SU-DHL-6 (cell line): ENCODE results near the gene PTPRA.

ENCODE experiments used
- H2AFZ ChIP-seq: fragments of 200-600 bp; sonication (generic); 2 replicates; pipeline ENCODE4 v1.6.1; 2014; ENCODE audit warnings: low read depth, mild to moderate bottlenecking, moderate library complexity, mixed read lengths, antibody characterized with exemption, low read length; ENCODE audit not compliant: severe bottlenecking
- H3F3A ChIP-seq: fragments of 200-600 bp; shearing (Covaris generic); 2 replicates; pipeline ENCODE4 v1.6.0; 2016; ENCODE audit warnings: antibody characterized with exemption, mild to moderate bottlenecking; ENCODE audit not compliant: insufficient read depth
- H3K27ac ChIP-seq: fragments of 200-600 bp; sonication (generic); 2 replicates; pipeline ENCODE4 v1.5.1; 2016; ENCODE audit warnings: low read depth, mild to moderate bottlenecking, low read length, moderate library complexity, mixed read lengths
- H3K27me3 ChIP-seq: fragments of 200-600 bp; sonication (generic), shearing (Covaris generic); 2 replicates; pipeline ENCODE4 v1.6.0; 2014; ENCODE audit warnings: mild to moderate bottlenecking, low read length
- H3K36me3 ChIP-seq: fragments of 200-600 bp; sonication (generic); 2 replicates; pipeline ENCODE4 v1.6.1; 2014; ENCODE audit warnings: mild to moderate bottlenecking, low read length, mixed read lengths
- H3K4me2 ChIP-seq: fragments of 300-600, 200-600 bp; shearing (Covaris generic), sonication (generic); 2 replicates; pipeline ENCODE4 v1.6.0; 2014; ENCODE audit warnings: low read length, low read depth, mild to moderate bottlenecking; ENCODE audit not compliant: poor library complexity, severe bottlenecking
- H3K4me3 ChIP-seq: fragments of 200-600 bp; sonication (generic); 2 replicates; pipeline ENCODE4 v1.5.1; 2014; ENCODE audit warnings: antibody characterized with exemption, low read length, mild to moderate bottlenecking, mixed read lengths; ENCODE audit not compliant: insufficient read depth, poor library complexity, severe bottlenecking
- H3K79me2 ChIP-seq: fragments of 200-600 bp; sonication (generic); 2 replicates; pipeline ENCODE4 v1.6.1; 2014; ENCODE audit warnings: mild to moderate bottlenecking, low read length, moderate library complexity; ENCODE audit not compliant: insufficient read depth
- H3K9ac ChIP-seq: fragments of 200-600 bp; sonication (generic); 2 replicates; pipeline ENCODE4 v1.7.0; 2014; ENCODE audit warnings: mild to moderate bottlenecking, low read length
- H3K9me2 ChIP-seq: fragments of 200-600 bp; sonication (generic); replicated peaks from 2 replicates; pipeline ENCODE4 v1.6.1; 2014; ENCODE audit warnings: low read length; ENCODE audit not compliant: insufficient read depth
- H3K9me3 ChIP-seq: fragments of 200-600 bp; sonication (generic); 2 replicates; pipeline ENCODE4 v1.6.1; 2014; ENCODE audit warnings: low read length, mixed read lengths; ENCODE audit not compliant: insufficient read depth
- H4K20me1 ChIP-seq: fragments of 200-600 bp; sonication (generic); 2 replicates; pipeline ENCODE4 v1.6.1; 2014; ENCODE audit warnings: low read depth, mild to moderate bottlenecking, antibody characterized with exemption, low read length, moderate library complexity, mixed read lengths
- EZH2phosphoT487 ChIP-seq: fragments of 200-600 bp; sonication (generic), shearing (Covaris generic); conservative IDR thresholded peaks from 2 replicates; pipeline ENCODE4 v1.6.1; 2018; ENCODE audit warnings: mild to moderate bottlenecking, antibody characterized with exemption, low read length, moderate library complexity, mixed read lengths
- TF ChIP-seq, protein P1 (sequence below): fragments of 200-600 bp; sonication (generic); IDR thresholded peaks from one replicate; pipeline ENCODE4 v1.5.1; 2017; ENCODE audit warnings: antibody characterized with exemption, mild to moderate bottlenecking, low read length, moderate library complexity; ENCODE audit not compliant: insufficient read depth, poor library complexity, severe bottlenecking

PTPRA gene

GRCh38 chr20:3003416-3003815 is 130.1 kb downstream of the PTPRA start:
- H3K4me3 ChIP-seq = no peak overlapping the region
- H3K4me2 ChIP-seq = no peak overlapping the region
- TF ChIP-seq, protein P1, sequence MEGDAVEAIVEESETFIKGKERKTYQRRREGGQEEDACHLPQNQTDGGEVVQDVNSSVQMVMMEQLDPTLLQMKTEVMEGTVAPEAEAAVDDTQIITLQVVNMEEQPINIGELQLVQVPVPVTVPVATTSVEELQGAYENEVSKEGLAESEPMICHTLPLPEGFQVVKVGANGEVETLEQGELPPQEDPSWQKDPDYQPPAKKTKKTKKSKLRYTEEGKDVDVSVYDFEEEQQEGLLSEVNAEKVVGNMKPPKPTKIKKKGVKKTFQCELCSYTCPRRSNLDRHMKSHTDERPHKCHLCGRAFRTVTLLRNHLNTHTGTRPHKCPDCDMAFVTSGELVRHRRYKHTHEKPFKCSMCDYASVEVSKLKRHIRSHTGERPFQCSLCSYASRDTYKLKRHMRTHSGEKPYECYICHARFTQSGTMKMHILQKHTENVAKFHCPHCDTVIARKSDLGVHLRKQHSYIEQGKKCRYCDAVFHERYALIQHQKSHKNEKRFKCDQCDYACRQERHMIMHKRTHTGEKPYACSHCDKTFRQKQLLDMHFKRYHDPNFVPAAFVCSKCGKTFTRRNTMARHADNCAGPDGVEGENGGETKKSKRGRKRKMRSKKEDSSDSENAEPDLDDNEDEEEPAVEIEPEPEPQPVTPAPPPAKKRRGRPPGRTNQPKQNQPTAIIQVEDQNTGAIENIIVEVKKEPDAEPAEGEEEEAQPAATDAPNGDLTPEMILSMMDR = no peak
- TF ChIP-seq EZH2phosphoT487 = no peak
- no peak overlapping the region for H3K9ac ChIP-seq
- no peaks in the 10 kb centered on the region; the same call in 1 of the 2 replicates for H3K36me3 ChIP-seq
- no peaks in the 10 kb centered on the region for H4K20me1 ChIP-seq
- H3K27me3 ChIP-seq = no peaks in the 10 kb centered on the region
- no peak overlapping the region for H2AFZ ChIP-seq
- H3K27ac ChIP-seq = no peak overlapping the region
- H3K9me3 ChIP-seq = no peaks in the 10 kb centered on the region
- no peaks in the 10 kb centered on the region for H3K79me2 ChIP-seq
- no peaks in the 10 kb centered on the region for H3K9me2 ChIP-seq
- peaks cover 5% of the 10 kb centered on the region; the same call in 1 of the 2 replicates for H3F3A ChIP-seq

GRCh38 chr20:3010985-3011723 is 137.9 kb downstream of the PTPRA start:
- TF ChIP-seq, protein P1 = no peak
- TF ChIP-seq EZH2phosphoT487 = no peak
- Histone ChIP-seq H3K4me2 (no peak overlapping the region), H3K9me2 (no peaks in the 10 kb centered on the region), H3K27ac (no peak overlapping the region), H3K27me3 (no peaks in the 10 kb centered on the region), H3K4me3 (no peak overlapping the region), H3K36me3 (no peaks in the 10 kb centered on the region; the same call in 1 of the 2 replicates), H4K20me1 (no peaks in the 10 kb centered on the region), H3K9ac (no peak overlapping the region), H3F3A (no peaks in the 10 kb centered on the region), H2AFZ (no peak overlapping the region), H3K79me2 (no peaks in the 10 kb centered on the region), H3K9me3 (no peaks in the 10 kb centered on the region)

GRCh38 chr20:3011752-3012151 is 138.5 kb downstream of the PTPRA start:
- Histone ChIP-seq H3K4me3 (no peak overlapping the region), H3K9me2 (no peaks in the 10 kb centered on the region), H3K4me2 (no peak overlapping the region), H3K79me2 (no peaks in the 10 kb centered on the region), H2AFZ (no peak overlapping the region), H3K9ac (no peak overlapping the region), H3K27ac (no peak overlapping the region), H4K20me1 (no peaks in the 10 kb centered on the region), H3K9me3 (no peaks in the 10 kb centered on the region), H3F3A (no peaks in the 10 kb centered on the region), H3K36me3 (no peaks in the 10 kb centered on the region; the same call in 1 of the 2 replicates), H3K27me3 (no peaks in the 10 kb centered on the region)
- no peak for TF ChIP-seq EZH2phosphoT487
- TF ChIP-seq, protein P1 = no peak
